Right ventricle myocardium superior (tissue), 1 donor: ENCODE data around the gene PGLYRP2. TPM values are rescaled to one million over a fixed set of nuclear protein-coding genes. Genes with fewer than 3 reads are reported as not detected.

Experiments used
- microRNA-seq: library from miRNA; unstranded; fragments of <30 nt; microRNA quantifications from one replicate; pipeline ENCODE4 v1.2.0, GENCODE V29; 2020
- total RNA-seq: library from RNA; stranded (reverse); fragmentation: NEBNext Ultra II Directional; extraction: Animal tissue kit (Norgen Biotek cat#: 25700); gene quantifications from one replicate; pipeline ENCODE4 v1.2.1, GENCODE V29; 2021
- donor health status: DM: no; HTN: yes; CAD: no; lungs with severe emphysema.

The PGLYRP2 gene
- total RNA-seq, 1 donor from 2014 or later = not detected

Small RNA genes within 50 kb of the gene (microRNA-seq; reads per million reads assigned to microRNA genes)
- gene MIR1470 = not detected

Other genes with a start within 250 kb of the PGLYRP2 start
- gene EPHX3, start 247.1 kb downstream of the PGLYRP2 start, total RNA-seq = 0.27 TPM
- 55.1 TPM for gene BRD4, start 147.0 kb downstream of the PGLYRP2 start, total RNA-seq
- gene AKAP8, start 99.7 kb downstream of the PGLYRP2 start, total RNA-seq = 20.6 TPM
- gene AKAP8L, start 60.5 kb downstream of the PGLYRP2 start, total RNA-seq = 74.5 TPM
- gene WIZ, start 29.5 kb downstream of the PGLYRP2 start, total RNA-seq = 21.9 TPM
- gene RASAL3, start 15.0 kb downstream of the PGLYRP2 start, total RNA-seq = 0.65 TPM
- not detected for gene CYP4F22, start 29.0 kb upstream of the PGLYRP2 start, total RNA-seq
- not detected for gene CYP4F8, start 135.7 kb upstream of the PGLYRP2 start, total RNA-seq
- gene CYP4F3, start 161.4 kb upstream of the PGLYRP2 start, total RNA-seq = 0.24 TPM
- 5.2 TPM for gene CYP4F12, start 193.6 kb upstream of the PGLYRP2 start, total RNA-seq
- gene OR10H2, start 248.5 kb upstream of the PGLYRP2 start, total RNA-seq = not detected